Panc1 (cell line): ENCODE measurements around the gene ZC3H15. TPM values are rescaled to one million over a fixed set of nuclear protein-coding genes. Genes with fewer than 3 reads are reported as not detected.

ENCODE experiments used
- ATAC-seq: fragments of 200-7000 bp; cut with Tn5 transposase; 2 replicates; pipeline ENCODE4 v1.9.1; 2020; ENCODE audit warnings: mild to moderate bottlenecking, moderate library complexity
- BruUV-seq: library from RNA; stranded (reverse); fragments of 400-500 nt; replicated peaks from 2 replicates; lab custom pipeline; 2021; lab: Mats Ljungman, UMichigan
- CTCF ChIA-PET: fragments of 300-600 bp; sonication (Branson Sonifier 250); formaldehyde crosslinking; loops from one replicate; lab custom pipeline; 2022; ENCODE audit warnings: antibody characterized with exemption; lab: Charles Lee
- POLR2A ChIA-PET: fragments of 300-600 bp; sonication (Branson Sonifier 250); formaldehyde crosslinking; loops from one replicate; lab custom pipeline; 2022; ENCODE audit warnings: antibody characterized with exemption; lab: Charles Lee
- DNase-seq: peaks from one replicate; pipeline ENCODE4 v3.0.0-alpha.2; 2010; ENCODE audit warnings: low read depth, low spot score
- H3K27ac ChIP-seq: 2 replicates; pipeline ENCODE4 v1.5.1; 2011; ENCODE audit warnings: mild to moderate bottlenecking, low read length, inconsistent platforms
- H3K27me3 ChIP-seq: fragments of 200-500 bp; sonication (Bioruptor generic); 2 replicates; pipeline ENCODE4 v1.6.0; 2014; ENCODE audit warnings: low read length, inconsistent platforms; ENCODE audit not compliant: control insufficient read depth, insufficient read depth
- H3K36me3 ChIP-seq: fragments of 200-500 bp; sonication (Bioruptor generic); 2 replicates; pipeline ENCODE4 v1.5.1; 2014; ENCODE audit warnings: inconsistent platforms, mild to moderate bottlenecking, low read length, moderate library complexity; ENCODE audit not compliant: control insufficient read depth, insufficient read depth
- H3K4me1 ChIP-seq: 2 replicates; pipeline ENCODE4 v1.5.1; 2011; ENCODE audit warnings: inconsistent platforms, mild to moderate bottlenecking, low read length, moderate library complexity; ENCODE audit not compliant: control insufficient read depth, insufficient read depth
- H3K4me3 ChIP-seq, 2 experiments: 2 replicates each; pipeline ENCODE4 v1.5.1; 2011 to 2012; ENCODE audit warnings: low read depth in 2 of 2, low read length in 2 of 2, mild to moderate bottlenecking in 2 of 2, inconsistent platforms in 1 of 2, moderate library complexity in 1 of 2
- H3K9me3 ChIP-seq: fragments of 200-500 bp; sonication (Bioruptor generic); 2 replicates; pipeline ENCODE4 v1.5.1; 2014; ENCODE audit warnings: low read depth, mild to moderate bottlenecking, inconsistent platforms, low read length, moderate library complexity; ENCODE audit not compliant: control insufficient read depth, insufficient read depth
- POLR2AphosphoS5 ChIP-seq: IDR thresholded peaks from 2 replicates; pipeline ENCODE4 v1.6.1; 2012; ENCODE audit warnings: mild to moderate bottlenecking, low read depth, low read length, moderate library complexity
- SIN3A ChIP-seq: IDR thresholded peaks from 2 replicates; pipeline ENCODE4 v1.6.1; 2012; ENCODE audit warnings: low read depth, mild to moderate bottlenecking, low read length, moderate library complexity, borderline replicate concordance; ENCODE audit not compliant: insufficient read depth
- TCF7L2 ChIP-seq: IDR thresholded peaks from 2 replicates; pipeline ENCODE4 v1.6.1; 2011; ENCODE audit warnings: mild to moderate bottlenecking, low read depth, low read length, inconsistent platforms
- in situ Hi-C: cut with HindIII; loops from 2 replicates; pipeline ENCODE4 v1.10.0; 2016; ENCODE audit warnings: low sequenced_read_pairs, low pct_unique_long_range_greater_than_20kb
- intact Hi-C: fragments of 100-400 bp; cut with micrococcal nuclease; formaldehyde crosslinking; loops from one replicate; pipeline ENCODE4 v1.10.0; 2022; ENCODE audit not compliant: unreplicated experiment
- total RNA-seq: library from RNA; stranded (reverse); gene quantifications from one replicate; pipeline ENCODE4 v1.2.1, GENCODE V29; 2021; ENCODE audit not compliant: unreplicated experiment
- TF ChIP-seq, protein P1 (sequence below), 2 experiments: IDR thresholded peaks; 2 replicates each; pipeline ENCODE4 v1.6.1; 2011 to 2012; ENCODE audit warnings: low read depth in 2 of 2, control low read depth in 1 of 2, low read length in 1 of 2, mild to moderate bottlenecking in 1 of 2, moderate library complexity in 1 of 2; ENCODE audit not compliant: insufficient read depth in 1 of 2
- TF ChIP-seq, protein P2 (sequence below): fragments of 450-650 bp; IDR thresholded peaks from 2 replicates; pipeline ENCODE4 v1.5.1; 2017; ENCODE audit warnings: mild to moderate bottlenecking

The ZC3H15 gene
- total RNA-seq, 1 experiment from 2014 or later = 72.8 TPM

DNA sequence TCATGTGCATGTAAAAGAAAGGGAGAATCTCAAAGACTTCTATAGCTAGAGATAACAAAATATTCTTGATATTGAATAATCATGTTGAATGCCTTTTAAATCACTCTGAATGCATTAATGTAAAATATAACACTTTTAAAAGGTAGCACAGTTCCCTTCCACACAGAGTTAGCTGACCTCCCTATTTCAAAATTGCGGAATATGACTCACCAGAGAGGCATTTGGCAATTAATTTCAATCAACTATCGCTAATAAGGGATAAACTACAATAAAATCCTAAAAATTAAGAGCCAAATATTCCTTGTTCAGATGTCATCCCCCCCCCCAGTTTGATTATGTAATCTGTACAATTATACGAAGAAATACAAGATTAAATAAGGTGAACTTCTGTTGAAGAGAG lies 29.3 kb downstream of the ZC3H15 start:
- H3K4me1 ChIP-seq = no peaks in the 10 kb centered on the region; the same call in 1 of the 2 replicates
- peaks cover 31% of the 10 kb centered on the region for H3K36me3 ChIP-seq
- no peak for ATAC-seq
- no peaks in the 10 kb centered on the region for H3K9me3 ChIP-seq
- BruUV-seq = no TSS peak
- ChIA-PET CTCF (no interaction called here), POLR2A (no interaction called here)
- intact Hi-C loops (loop anchor here (5.0 kb wide), 1 partner anchor 77 kb away; the partner anchor contains the start of gene ITGAV), in situ Hi-C loops (no loop called here)
- TF ChIP-seq SIN3A = no peak
- no peak for TF ChIP-seq POLR2AphosphoS5
- TF ChIP-seq TCF7L2 = no peak
- TF ChIP-seq, protein P1, sequence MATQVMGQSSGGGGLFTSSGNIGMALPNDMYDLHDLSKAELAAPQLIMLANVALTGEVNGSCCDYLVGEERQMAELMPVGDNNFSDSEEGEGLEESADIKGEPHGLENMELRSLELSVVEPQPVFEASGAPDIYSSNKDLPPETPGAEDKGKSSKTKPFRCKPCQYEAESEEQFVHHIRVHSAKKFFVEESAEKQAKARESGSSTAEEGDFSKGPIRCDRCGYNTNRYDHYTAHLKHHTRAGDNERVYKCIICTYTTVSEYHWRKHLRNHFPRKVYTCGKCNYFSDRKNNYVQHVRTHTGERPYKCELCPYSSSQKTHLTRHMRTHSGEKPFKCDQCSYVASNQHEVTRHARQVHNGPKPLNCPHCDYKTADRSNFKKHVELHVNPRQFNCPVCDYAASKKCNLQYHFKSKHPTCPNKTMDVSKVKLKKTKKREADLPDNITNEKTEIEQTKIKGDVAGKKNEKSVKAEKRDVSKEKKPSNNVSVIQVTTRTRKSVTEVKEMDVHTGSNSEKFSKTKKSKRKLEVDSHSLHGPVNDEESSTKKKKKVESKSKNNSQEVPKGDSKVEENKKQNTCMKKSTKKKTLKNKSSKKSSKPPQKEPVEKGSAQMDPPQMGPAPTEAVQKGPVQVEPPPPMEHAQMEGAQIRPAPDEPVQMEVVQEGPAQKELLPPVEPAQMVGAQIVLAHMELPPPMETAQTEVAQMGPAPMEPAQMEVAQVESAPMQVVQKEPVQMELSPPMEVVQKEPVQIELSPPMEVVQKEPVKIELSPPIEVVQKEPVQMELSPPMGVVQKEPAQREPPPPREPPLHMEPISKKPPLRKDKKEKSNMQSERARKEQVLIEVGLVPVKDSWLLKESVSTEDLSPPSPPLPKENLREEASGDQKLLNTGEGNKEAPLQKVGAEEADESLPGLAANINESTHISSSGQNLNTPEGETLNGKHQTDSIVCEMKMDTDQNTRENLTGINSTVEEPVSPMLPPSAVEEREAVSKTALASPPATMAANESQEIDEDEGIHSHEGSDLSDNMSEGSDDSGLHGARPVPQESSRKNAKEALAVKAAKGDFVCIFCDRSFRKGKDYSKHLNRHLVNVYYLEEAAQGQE (IDR thresholded peaks at IDR 0.05; ENCODE audit: insufficient read depth in 1 of 2, low read depth in 2 of 2, low read length in 1 of 2) = no peak
- TF ChIP-seq, protein P2, sequence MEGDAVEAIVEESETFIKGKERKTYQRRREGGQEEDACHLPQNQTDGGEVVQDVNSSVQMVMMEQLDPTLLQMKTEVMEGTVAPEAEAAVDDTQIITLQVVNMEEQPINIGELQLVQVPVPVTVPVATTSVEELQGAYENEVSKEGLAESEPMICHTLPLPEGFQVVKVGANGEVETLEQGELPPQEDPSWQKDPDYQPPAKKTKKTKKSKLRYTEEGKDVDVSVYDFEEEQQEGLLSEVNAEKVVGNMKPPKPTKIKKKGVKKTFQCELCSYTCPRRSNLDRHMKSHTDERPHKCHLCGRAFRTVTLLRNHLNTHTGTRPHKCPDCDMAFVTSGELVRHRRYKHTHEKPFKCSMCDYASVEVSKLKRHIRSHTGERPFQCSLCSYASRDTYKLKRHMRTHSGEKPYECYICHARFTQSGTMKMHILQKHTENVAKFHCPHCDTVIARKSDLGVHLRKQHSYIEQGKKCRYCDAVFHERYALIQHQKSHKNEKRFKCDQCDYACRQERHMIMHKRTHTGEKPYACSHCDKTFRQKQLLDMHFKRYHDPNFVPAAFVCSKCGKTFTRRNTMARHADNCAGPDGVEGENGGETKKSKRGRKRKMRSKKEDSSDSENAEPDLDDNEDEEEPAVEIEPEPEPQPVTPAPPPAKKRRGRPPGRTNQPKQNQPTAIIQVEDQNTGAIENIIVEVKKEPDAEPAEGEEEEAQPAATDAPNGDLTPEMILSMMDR = no peak
- no peak for DNase-seq
- H3K27ac ChIP-seq = no peak overlapping the region; the same call in 1 of the 2 replicates
- no peaks in the 10 kb centered on the region for H3K27me3 ChIP-seq
- H3K4me3 ChIP-seq = no peak overlapping the region

DNA sequence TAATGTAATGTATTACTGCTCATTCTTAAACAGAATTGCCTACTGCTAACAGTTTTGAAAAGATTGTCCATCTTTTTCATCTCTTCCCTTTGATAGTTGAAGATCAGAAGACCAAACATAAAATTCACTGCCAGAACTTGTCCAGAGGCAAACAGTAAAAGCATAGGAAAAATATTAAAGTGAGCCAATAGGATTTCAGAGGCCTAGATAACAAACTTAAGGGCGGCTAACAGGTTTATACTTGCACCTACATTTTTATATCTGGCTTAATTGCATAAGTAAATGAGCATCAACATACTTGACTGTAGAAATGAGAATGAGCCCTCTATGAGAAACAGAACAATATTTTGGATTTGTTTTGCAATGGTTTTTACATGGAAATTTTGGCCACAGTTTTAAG lies 30.3 kb downstream of the ZC3H15 start:
- no peak overlapping the region for H3K4me3 ChIP-seq
- CTCF ChIA-PET = no interaction called here
- H3K9me3 ChIP-seq = no peaks in the 10 kb centered on the region
- ATAC-seq (no peak), DNase-seq (no peak)
- in situ Hi-C loops = no loop called here
- H3K4me1 ChIP-seq = no peaks in the 10 kb centered on the region; the same call in 1 of the 2 replicates
- POLR2A ChIA-PET = no interaction called here
- H3K27me3 ChIP-seq = no peaks in the 10 kb centered on the region
- intact Hi-C loops = loop anchor here (5.0 kb wide), 1 partner anchor 76 kb away; the partner anchor contains the start of gene ITGAV
- H3K27ac ChIP-seq = peak overlapping the region; percentile 29; the same call in 1 of the 2 replicates
- no TSS peak for BruUV-seq
- peaks cover 24% of the 10 kb centered on the region for H3K36me3 ChIP-seq
- TF ChIP-seq SIN3A (no peak), POLR2AphosphoS5 (no peak)
- TF ChIP-seq, protein P1 (IDR thresholded peaks at IDR 0.05; ENCODE audit: insufficient read depth in 1 of 2, low read depth in 2 of 2, low read length in 1 of 2) = no peak
- TF ChIP-seq, protein P2 = no peak
